NCI-H2029 (cell line): ENCODE data around the gene TIMELESS.
A peak's percentile ranks its signal among the peaks of the same experiment; 100 is the strongest.
"Not testable (repeated sequence)": the region's sequence is repeated elsewhere in the genome, so short reads cannot be mapped to it uniquely, and the experiment has no call there.

ENCODE experiments used
- DNase-seq: peaks from one replicate; lab custom pipeline; 2025; lab: John Stamatoyannopoulos, UW

The TIMELESS gene

GRCh38 chr12:56404227-56404626 is 45.0 kb downstream of the TIMELESS start:
- not testable (repeated sequence) for DNase-seq

GRCh38 chr12:56401612-56402011 is 47.6 kb downstream of the TIMELESS start:
- DNase-seq = not testable (repeated sequence)

- not testable (repeated sequence) for DNase-seq
Observed at GRCh38 chr12:56401125-56401524, 48.1 kb downstream of the TIMELESS start.

GRCh38 chr12:56399466-56399865 is 49.8 kb downstream of the TIMELESS start:
- DNase-seq = not testable (repeated sequence)

GRCh38 chr12:56398324-56398723 is 50.9 kb downstream of the TIMELESS start:
- DNase-seq = no peak

- DNase-seq = no peak
Observed at GRCh38 chr12:56392331-56392730, 56.9 kb downstream of the TIMELESS start.

- no peak for DNase-seq
Observed at GRCh38 chr12:56391721-56392120, 57.5 kb downstream of the TIMELESS start.

- no peak for DNase-seq
Observed at GRCh38 chr12:56389412-56389811, 59.8 kb downstream of the TIMELESS start.

- DNase-seq = no peak
Observed at GRCh38 chr12:56387152-56387736, 62.0 kb downstream of the TIMELESS start.

GRCh38 chr12:56385873-56386272 is 63.4 kb downstream of the TIMELESS start:
- peak; percentile 3 for DNase-seq

- DNase-seq = no peak
Observed at GRCh38 chr12:56382611-56383010, 66.6 kb downstream of the TIMELESS start.

GRCh38 chr12:56377989-56378316 is 71.3 kb downstream of the TIMELESS start:
- no peak for DNase-seq

GRCh38 chr12:56377310-56377988 is 71.8 kb downstream of the TIMELESS start:
- DNase-seq = no peak

GRCh38 chr12:56375598-56376434 is 73.4 kb downstream of the TIMELESS start:
- DNase-seq = no peak

- no peak for DNase-seq
Observed at GRCh38 chr12:56374726-56375597, 74.3 kb downstream of the TIMELESS start.

GRCh38 chr12:56373515-56373914 is 75.7 kb downstream of the TIMELESS start:
- no peak for DNase-seq

- DNase-seq = no peak
Observed at GRCh38 chr12:56366948-56367347, 82.3 kb downstream of the TIMELESS start.
